GM12878 (cell line): ENCODE results near the gene ASB2. TPM values are rescaled to one million over a fixed set of nuclear protein-coding genes. Genes with fewer than 3 reads are reported as not detected.
A peak's percentile ranks its signal among the peaks of the same experiment; 100 is the strongest.

Experiments used
- CBFB ChIP-seq: IDR thresholded peaks from 2 replicates; pipeline ENCODE4 v1.6.1; 2016; ENCODE audit warnings: antibody characterized with exemption, low read depth
- CBX3 ChIP-seq: fragments of 200-600 bp; sonication (generic); IDR thresholded peaks from 2 replicates; pipeline ENCODE4 v1.6.1; 2016; ENCODE audit warnings: low read depth, borderline replicate concordance
- CREB1 ChIP-seq: IDR thresholded peaks from 2 replicates; pipeline ENCODE4 v1.6.1; 2012; ENCODE audit warnings: low read depth, mild to moderate bottlenecking, inconsistent platforms
- ETV6 ChIP-seq, 2 experiments: fragments of 450-650 bp in 1 of 2; IDR thresholded peaks in 1 of 2; conservative IDR thresholded peaks in 1 of 2; 2 replicates each; pipeline ENCODE4 v1.6.1; 2014; ENCODE audit warnings: antibody characterized with exemption in 1 of 2, borderline replicate concordance in 1 of 2, low read depth in 1 of 2, mild to moderate bottlenecking in 1 of 2, moderate library complexity in 1 of 2
- HCFC1 ChIP-seq: fragments of 150-350 bp; IDR thresholded peaks from 2 replicates; pipeline ENCODE4 v1.6.1; 2014; ENCODE audit warnings: low read length
- HDAC2 ChIP-seq: fragments of 200-600 bp; sonication (generic); IDR thresholded peaks from 2 replicates; pipeline ENCODE4 v1.6.1; 2017
- JUNB ChIP-seq: IDR thresholded peaks from 2 replicates; pipeline ENCODE4 v1.6.1; 2016; ENCODE audit warnings: antibody characterized with exemption, mild to moderate bottlenecking
- KLF5 ChIP-seq: fragments of 450-650 bp; IDR thresholded peaks from 2 replicates; pipeline ENCODE4 v1.6.1; 2014; ENCODE audit warnings: mild to moderate bottlenecking; ENCODE audit not compliant: partially characterized antibody
- LARP7 ChIP-seq: fragments of 450-650 bp; IDR thresholded peaks from 2 replicates; pipeline ENCODE4 v1.6.1; 2017; ENCODE audit warnings: mild to moderate bottlenecking
- MEF2A ChIP-seq: IDR thresholded peaks from 2 replicates; pipeline ENCODE4 v1.6.1; 2011; ENCODE audit warnings: low read depth, mild to moderate bottlenecking, low read length, moderate library complexity; ENCODE audit not compliant: insufficient read depth
- MEF2B ChIP-seq: fragments of 450-650 bp; IDR thresholded peaks from 2 replicates; pipeline ENCODE4 v1.6.1; 2018; ENCODE audit warnings: mild to moderate bottlenecking, moderate library complexity; ENCODE audit not compliant: partially characterized antibody, poor library complexity, severe bottlenecking
- MYB ChIP-seq: fragments of 150-350 bp; IDR thresholded peaks from 2 replicates; pipeline ENCODE4 v1.6.1; 2014; ENCODE audit warnings: mild to moderate bottlenecking, low read depth, low read length, borderline replicate concordance
- NBN ChIP-seq: fragments of 450-650 bp; IDR thresholded peaks from 2 replicates; pipeline ENCODE4 v1.6.1; 2016
- POLR2A ChIP-seq: IDR thresholded peaks from 2 replicates; pipeline ENCODE4 v1.6.1; 2011; ENCODE audit warnings: low read depth, mild to moderate bottlenecking, low read length
- REST ChIP-seq: IDR thresholded peaks from 2 replicates; pipeline ENCODE4 v1.6.1; 2012; ENCODE audit warnings: mild to moderate bottlenecking, low read depth, low read length
- RUNX3 ChIP-seq: IDR thresholded peaks from 2 replicates; pipeline ENCODE4 v1.6.1; 2012; ENCODE audit warnings: low read length, inconsistent platforms
- SPI1 ChIP-seq: IDR thresholded peaks from 2 replicates; pipeline ENCODE4 v1.6.1; 2011; ENCODE audit warnings: low read depth, mild to moderate bottlenecking, low read length, moderate library complexity, borderline replicate concordance; ENCODE audit not compliant: insufficient read depth
- STAT1 ChIP-seq: fragments of 450-650 bp; conservative IDR thresholded peaks from 2 replicates; pipeline ENCODE4 v1.6.1; 2014; ENCODE audit warnings: antibody characterized with exemption, mild to moderate bottlenecking
- TCF7 ChIP-seq: IDR thresholded peaks from 2 replicates; pipeline ENCODE4 v1.6.1; 2014; ENCODE audit warnings: antibody characterized with exemption, borderline replicate concordance
- YY1 ChIP-seq: IDR thresholded peaks from 2 replicates; pipeline ENCODE4 v1.6.1; 2011; ENCODE audit warnings: low read depth, mild to moderate bottlenecking, low read length
- ZNF217 ChIP-seq: fragments of 450-650 bp; IDR thresholded peaks from 2 replicates; pipeline ENCODE4 v1.6.1; 2017; ENCODE audit warnings: antibody characterized with exemption, mild to moderate bottlenecking
- ZNF274 ChIP-seq: IDR thresholded peaks from one replicate; pipeline ENCODE4 v1.8.0; 2011; ENCODE audit not compliant: insufficient read length, insufficient read depth
- polyA plus RNA-seq, 11 experiments: library from polyadenylated mRNA; depleted of rRNA in 4 of 11; unstranded in 6 of 11; stranded (reverse) in 5 of 11; fragments of >200 nt; fragmentation: Nextera tagmentation in 4 of 11; fragmentation: Illumina TruSeq in 1 of 11; extraction: Ambion mirVana in 4 of 11; extraction: Trizol in 1 of 11; gene quantifications; 1 replicate in 1 of 11; 2 replicates in 10 of 11; pipeline versions ENCODE4 v1.2.1 to v1.2.3, GENCODE V29; 2011 to 2016; ENCODE audit warnings: inconsistent platforms in 2 of 11, missing spikeins in 2 of 11, low read depth in 1 of 11
- total RNA-seq, 4 experiments: library from RNA; depleted of rRNA in 3 of 4; stranded (reverse); fragments of >200 nt in 3 of 4; fragmentation: Illumina TruSeq in 1 of 4; extraction: Trizol in 1 of 4; gene quantifications; 2 replicates each; pipeline versions ENCODE4 v1.2.1 to v1.2.3, GENCODE V29; 2013 to 2021
- TF ChIP-seq, protein P1 (sequence below): fragments of 150-350 bp; IDR thresholded peaks from 2 replicates; pipeline ENCODE4 v1.6.1; 2016; ENCODE audit warnings: low read depth, low read length
- TF ChIP-seq, protein P2 (sequence below): IDR thresholded peaks from 2 replicates; pipeline ENCODE4 v1.6.1; 2012; ENCODE audit warnings: low read depth, low read length, improper control_type of control experiment
- TF ChIP-seq, protein P3 (sequence below): IDR thresholded peaks from 2 replicates; pipeline ENCODE4 v1.6.1; 2012; ENCODE audit warnings: low read depth, low read length, improper control_type of control experiment

ASB2 gene
- total and polyA plus RNA-seq, 10 of the 15 experiments (the other 5 are each of a cell fraction or from before 2014, with no cell fraction given), result 3.0 to 54.8 (median 33.5) TPM

DNA sequence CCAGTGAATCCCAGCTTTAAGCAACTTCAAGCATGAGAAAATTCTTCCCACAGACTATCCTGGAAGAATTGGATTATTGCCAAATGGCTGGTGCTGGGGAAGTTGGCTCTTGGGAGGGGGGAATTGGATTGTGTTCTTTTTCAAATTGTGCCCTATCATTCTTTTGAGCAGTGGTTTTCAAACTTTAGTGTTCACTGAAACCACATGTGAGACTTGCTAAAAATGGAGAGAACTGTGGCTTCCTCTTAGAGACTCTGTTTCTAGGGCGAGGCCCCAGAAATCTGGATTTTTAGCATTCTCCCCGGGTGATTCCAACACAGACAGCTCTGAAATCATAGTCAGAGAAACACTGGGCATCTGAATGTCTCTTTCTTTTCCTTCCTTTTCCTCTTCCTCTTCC lies 35.4 kb upstream of the ASB2 start (continued):
- TF ChIP-seq, protein P1, sequence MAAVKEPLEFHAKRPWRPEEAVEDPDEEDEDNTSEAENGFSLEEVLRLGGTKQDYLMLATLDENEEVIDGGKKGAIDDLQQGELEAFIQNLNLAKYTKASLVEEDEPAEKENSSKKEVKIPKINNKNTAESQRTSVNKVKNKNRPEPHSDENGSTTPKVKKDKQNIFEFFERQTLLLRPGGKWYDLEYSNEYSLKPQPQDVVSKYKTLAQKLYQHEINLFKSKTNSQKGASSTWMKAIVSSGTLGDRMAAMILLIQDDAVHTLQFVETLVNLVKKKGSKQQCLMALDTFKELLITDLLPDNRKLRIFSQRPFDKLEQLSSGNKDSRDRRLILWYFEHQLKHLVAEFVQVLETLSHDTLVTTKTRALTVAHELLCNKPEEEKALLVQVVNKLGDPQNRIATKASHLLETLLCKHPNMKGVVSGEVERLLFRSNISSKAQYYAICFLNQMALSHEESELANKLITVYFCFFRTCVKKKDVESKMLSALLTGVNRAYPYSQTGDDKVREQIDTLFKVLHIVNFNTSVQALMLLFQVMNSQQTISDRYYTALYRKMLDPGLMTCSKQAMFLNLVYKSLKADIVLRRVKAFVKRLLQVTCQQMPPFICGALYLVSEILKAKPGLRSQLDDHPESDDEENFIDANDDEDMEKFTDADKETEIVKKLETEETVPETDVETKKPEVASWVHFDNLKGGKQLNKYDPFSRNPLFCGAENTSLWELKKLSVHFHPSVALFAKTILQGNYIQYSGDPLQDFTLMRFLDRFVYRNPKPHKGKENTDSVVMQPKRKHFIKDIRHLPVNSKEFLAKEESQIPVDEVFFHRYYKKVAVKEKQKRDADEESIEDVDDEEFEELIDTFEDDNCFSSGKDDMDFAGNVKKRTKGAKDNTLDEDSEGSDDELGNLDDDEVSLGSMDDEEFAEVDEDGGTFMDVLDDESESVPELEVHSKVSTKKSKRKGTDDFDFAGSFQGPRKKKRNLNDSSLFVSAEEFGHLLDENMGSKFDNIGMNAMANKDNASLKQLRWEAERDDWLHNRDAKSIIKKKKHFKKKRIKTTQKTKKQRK, result no peak
- no peak for TF ChIP-seq MYB
- TF ChIP-seq STAT1, result no peak
- TF ChIP-seq LARP7, result no peak
- TF ChIP-seq HDAC2, result no peak
- TF ChIP-seq, protein P2, sequence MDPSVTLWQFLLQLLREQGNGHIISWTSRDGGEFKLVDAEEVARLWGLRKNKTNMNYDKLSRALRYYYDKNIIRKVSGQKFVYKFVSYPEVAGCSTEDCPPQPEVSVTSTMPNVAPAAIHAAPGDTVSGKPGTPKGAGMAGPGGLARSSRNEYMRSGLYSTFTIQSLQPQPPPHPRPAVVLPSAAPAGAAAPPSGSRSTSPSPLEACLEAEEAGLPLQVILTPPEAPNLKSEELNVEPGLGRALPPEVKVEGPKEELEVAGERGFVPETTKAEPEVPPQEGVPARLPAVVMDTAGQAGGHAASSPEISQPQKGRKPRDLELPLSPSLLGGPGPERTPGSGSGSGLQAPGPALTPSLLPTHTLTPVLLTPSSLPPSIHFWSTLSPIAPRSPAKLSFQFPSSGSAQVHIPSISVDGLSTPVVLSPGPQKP, result no peak
- TF ChIP-seq ETV6 (conservative IDR thresholded peaks at IDR 0.05 in 1 of 2, IDR thresholded peaks at IDR 0.05 in 1 of 2; ENCODE audit: borderline replicate concordance in 1 of 2, low read depth in 1 of 2), result 0 out of 4 replicates have a peak, but pooled peaks of 1 of the 2 experiments have one; percentile 48
- TF ChIP-seq CBX3, result no peak
- peak; percentile 82 for TF ChIP-seq MEF2B
- no peak for TF ChIP-seq JUNB
- TF ChIP-seq POLR2A, result no peak
- no peak for TF ChIP-seq REST
- peak; percentile 78 for TF ChIP-seq MEF2A
- TF ChIP-seq YY1, result 0 out of 2 replicates have a peak, but pooled peaks have one; percentile 28
- 0 out of 2 replicates have a peak, but pooled peaks have one; percentile 27 for TF ChIP-seq SPI1
- TF ChIP-seq KLF5, result no peak
- TF ChIP-seq ZNF274, result no peak
- TF ChIP-seq RUNX3, result peak; percentile 92
- TF ChIP-seq, protein P3, sequence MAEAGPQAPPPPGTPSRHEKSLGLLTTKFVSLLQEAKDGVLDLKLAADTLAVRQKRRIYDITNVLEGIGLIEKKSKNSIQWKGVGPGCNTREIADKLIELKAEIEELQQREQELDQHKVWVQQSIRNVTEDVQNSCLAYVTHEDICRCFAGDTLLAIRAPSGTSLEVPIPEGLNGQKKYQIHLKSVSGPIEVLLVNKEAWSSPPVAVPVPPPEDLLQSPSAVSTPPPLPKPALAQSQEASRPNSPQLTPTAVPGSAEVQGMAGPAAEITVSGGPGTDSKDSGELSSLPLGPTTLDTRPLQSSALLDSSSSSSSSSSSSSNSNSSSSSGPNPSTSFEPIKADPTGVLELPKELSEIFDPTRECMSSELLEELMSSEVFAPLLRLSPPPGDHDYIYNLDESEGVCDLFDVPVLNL, result no peak
- no peak for TF ChIP-seq HCFC1
- no peak for TF ChIP-seq TCF7
- no peak for TF ChIP-seq CREB1
- TF ChIP-seq NBN, result 0 out of 2 replicates have a peak, but pooled peaks have one; percentile 19
- no peak for TF ChIP-seq ZNF217
- 0 out of 2 replicates have a peak, but pooled peaks have one; percentile 29 for TF ChIP-seq CBFB
